HG03103 (cell line): ENCODE measurements around the gene MUTYH.
"Not testable (repeated sequence)": the region's sequence is repeated elsewhere in the genome, so short reads cannot be mapped to it uniquely, and the experiment has no call there.

Experiments used
- ATAC-seq: cut with Tn5 transposase; IDR thresholded peaks from one replicate; pipeline ENCODE4 v1.9.1; 2021; ENCODE audit warnings: low read depth; ENCODE audit not compliant: unreplicated experiment

MUTYH gene

DNA sequence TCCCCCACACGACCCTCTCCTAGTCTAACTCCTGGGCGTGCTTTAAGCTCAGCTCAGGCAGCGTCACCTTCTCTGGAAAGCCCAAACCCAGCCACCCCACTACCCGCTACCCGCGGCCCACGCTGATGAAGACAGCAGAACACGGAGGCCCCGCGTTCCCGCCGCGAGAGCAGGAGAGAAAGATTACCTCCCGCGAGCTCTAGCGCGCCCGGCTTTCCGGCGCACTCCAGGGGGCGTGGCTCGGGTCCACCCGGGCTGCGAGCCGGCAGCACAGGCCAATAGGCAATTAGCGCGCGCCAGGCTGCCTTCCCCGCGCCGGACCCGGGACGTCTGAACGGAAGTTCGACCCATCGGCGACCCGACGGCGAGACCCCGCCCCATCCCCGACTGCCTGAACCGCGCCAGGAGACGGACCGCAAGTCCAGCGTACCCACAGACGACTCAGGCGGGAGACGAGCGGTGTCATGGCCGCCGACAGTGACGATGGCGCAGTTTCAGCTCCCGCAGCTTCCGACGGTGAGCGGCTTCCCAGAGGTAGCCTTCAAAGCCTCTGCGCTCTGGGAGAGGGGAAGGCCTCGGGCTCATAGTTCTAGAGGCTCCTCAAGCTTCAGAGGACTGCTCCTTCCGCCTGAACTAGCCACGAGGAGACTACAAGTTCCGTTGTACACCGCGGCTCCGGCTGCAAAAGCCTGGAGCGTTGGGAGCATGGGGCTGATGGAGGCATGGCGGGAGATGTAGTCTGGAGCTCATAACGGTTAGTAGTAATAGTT is at the start of gene MUTYH, which contains the start of gene TOE1:
MUTYH (minus strand) TSS at position 652 of the 770 bp plus-strand sequence. CDS start 5,935 bp downstream, outside the sequence.
TOE1 (plus strand) TSS at position 382 of the 770 bp plus-strand sequence; CDS start at position 465, 83 bp downstream.
- ATAC-seq = peak; percentile 66

DNA sequence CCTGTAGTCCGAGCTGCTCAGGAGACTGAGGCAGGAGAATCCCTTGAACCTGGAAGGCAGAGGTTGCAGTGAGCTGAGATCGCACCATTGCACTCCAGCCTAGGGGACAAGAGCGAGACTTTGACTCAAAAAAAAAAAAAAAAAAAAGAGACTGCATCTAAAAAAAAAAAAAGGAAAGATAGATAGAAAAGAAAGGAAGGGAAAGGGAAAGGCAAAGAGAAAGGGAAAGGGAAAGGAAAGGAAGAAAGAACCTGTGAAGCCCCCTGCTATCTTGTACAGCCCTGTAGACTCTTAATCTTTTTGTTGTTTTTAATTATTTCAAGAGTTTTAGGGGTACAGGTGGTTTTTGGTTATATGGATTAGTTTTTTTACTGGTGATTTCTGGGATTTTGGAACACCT is 46.0 kb upstream of the MUTYH start:
- ATAC-seq = no peak

DNA sequence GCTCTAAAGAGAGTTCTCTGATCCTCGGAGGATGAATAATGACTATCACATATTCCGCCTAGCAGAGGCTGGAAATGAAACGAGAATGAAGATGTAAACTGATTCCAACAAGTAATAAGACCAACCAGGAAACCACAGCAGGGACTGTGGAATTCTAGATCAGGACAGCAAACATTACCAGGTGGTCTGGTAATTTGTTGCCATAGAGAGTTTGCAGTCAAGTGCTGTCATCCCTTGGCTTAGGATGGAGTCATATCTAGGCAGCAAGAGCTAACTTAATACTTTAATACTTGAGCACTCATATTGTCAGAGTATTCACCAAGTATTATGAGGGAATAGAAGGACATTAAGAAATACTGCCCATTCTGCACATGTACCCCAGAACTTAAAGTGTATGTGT is 45.1 kb upstream of the MUTYH start:
- no peak for ATAC-seq

DNA sequence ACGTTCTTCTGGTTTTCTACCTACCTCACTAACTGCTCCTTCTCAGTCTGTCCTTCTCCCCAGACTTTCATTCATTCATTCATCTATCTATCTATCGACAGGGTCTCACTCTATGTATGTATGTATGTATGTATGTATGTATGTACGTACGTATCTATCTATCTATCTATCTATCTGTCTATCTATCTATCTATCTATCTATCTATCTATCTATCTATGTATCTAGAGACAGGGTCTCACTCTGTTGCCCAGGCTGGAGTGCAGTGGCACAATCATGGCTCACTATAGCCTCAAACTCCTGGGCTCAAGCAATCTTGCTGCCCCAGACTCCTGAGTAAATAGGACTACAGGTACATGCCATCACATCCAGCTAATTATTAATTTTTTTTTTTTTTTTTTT is 44.0 kb upstream of the MUTYH start:
- ATAC-seq = not testable (repeated sequence)

DNA sequence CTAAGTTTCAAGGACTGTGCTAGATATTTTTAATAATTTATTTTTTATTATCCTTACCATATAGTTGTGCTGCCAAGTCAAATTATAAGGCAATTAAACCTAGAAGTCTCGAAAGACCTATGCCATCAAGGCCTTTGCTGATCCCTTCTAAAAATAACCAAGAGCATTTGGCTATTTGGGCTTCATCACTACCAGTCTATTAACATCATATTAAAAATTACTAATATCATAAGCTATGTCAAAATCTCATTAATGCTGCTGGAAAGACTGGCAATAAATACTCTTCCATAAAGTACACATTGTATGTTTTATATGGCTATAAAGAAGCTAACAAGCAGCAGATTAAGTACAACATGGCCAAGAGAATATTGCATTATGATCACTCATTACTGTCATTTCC is 43.0 kb upstream of the MUTYH start:
- no peak for ATAC-seq

DNA sequence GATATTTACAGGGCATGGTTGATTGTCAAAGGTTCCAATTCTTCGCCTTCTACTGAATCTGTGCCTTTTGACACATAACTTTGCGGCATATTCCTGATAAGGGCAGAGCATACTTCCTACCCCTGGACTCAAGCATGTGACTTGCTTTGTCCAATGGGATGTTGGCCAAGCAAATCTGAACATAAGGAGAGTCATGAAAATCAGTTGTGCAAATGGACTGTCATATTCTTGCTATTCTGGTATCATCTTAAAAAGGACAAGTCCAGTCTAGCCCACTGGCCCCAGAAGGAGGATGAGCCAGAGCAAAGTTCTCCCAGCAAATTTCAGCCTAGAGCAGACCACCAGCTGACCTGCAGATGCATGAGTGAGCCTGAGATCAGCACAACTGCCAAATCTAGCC is 41.0 kb upstream of the MUTYH start:
- ATAC-seq = no peak

DNA sequence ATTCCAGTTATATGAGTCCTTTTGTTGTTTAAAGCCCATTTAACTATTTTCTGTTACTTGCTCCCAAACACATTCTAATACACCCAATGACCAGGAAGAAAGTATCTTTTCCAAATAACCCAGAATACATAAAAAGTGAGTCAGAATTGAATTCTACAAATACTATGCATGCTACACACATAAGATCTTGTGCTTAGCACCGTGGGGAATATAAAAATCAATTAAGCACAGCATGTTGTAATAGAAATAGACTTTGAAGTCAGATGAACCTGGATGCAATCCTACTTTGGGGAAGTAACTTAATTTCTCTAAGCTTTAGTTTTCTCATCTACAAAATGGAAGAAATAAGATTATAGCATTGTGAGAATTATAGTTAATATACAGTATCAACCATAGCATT is 40.5 kb upstream of the MUTYH start:
- no peak for ATAC-seq

DNA sequence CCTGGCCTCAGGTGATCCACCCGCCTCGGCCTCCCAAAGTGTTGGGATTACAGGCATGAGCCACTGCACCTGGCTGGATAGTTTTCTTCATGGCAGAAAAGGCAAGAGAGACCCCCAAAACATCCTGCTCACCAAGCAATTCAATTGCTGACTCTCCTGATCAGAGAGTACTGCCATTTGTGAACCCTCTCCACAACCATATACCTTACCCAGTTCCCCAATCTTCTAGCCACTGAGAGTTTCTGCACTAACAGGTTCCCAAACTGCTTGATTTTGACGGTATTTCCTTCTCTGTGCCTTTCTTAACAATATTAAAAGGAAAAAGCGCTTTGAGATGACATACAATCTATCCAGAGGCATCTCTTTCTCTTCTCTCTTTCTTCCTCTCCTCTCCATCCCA is 39.9 kb upstream of the MUTYH start:
- no peak for ATAC-seq

DNA sequence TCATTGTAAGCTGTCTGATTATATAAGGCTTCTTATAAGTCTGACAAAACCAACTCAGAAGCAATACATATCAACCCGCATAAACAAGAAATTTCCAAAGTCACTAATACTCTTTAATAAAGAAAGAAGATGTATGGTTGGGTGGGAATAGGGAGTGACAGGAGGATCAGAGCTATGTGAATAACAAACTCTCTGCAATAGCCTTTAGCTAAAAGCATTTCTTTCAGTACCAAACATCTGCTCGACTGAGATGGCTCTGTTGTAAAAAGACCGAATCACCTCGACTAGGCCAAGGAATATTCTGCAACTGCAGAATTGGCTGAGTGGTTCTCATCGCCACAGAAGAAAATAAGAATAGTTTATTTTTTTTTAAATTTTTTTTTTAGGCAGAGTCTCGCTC is 39.3 kb upstream of the MUTYH start:
- no peak for ATAC-seq

DNA sequence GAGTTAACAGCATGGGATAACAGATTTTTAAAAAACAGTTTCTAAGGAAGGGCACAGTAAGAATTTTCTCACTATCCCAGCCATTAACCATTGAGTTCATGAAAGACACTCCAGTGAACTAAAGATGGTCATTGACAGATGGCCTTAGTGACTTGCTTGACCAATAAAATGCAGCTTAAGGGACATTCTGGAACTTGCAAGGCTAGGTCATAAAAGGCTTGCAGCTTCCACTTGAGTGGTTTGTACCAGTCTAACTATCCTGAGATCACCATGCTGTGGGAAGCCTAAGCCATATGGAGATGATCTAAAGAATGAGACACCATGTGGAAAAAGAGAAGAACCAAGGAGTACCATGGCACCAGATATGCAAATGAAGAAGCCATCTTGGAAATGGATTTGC is 37.9 kb upstream of the MUTYH start:
- ATAC-seq = no peak

DNA sequence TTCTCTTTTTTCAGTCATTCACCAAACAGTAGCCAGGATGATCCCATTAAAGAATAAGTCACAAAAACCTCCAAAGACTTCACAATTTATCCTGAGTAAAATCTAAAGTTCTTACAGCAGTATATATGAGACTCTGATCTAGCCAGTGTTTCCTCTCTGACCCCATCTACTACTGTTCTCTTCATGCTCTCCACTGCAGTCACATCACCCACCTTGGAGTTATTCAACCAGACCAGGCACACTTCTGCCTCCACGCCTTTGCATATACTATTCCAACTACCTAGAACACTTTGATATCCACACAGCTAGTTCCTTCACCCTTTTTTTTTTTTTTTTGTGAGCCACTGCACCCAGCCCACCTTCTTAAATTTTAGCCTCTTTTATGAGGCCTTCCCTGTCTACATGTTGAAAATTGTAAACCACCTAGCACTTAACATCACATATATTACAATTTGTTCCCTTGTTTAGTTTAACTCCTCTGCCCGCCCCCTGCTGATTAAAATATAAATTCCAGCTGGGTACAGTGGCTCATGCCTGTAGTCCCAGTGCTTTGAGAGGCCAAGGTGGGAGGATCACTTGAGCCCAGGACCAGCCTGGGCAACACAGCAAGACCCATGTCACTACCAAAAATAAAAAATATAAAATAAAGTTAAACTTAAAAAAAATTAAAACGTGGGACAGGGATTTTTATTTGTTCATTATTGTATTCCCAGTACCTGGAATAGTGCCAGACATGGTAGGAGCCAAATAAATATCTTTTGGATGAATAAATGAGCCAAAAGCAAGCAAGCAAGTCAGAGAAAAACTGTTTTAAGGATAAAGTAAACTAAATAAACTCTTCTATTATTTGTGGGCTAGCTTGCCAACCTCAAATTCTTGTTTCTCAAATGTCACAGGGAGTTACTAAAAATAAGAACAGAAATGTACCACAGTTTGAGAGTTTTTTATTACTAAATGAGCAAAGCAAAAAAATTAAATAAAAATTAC is 35.2 kb upstream of the MUTYH start:
- ATAC-seq = no peak

DNA sequence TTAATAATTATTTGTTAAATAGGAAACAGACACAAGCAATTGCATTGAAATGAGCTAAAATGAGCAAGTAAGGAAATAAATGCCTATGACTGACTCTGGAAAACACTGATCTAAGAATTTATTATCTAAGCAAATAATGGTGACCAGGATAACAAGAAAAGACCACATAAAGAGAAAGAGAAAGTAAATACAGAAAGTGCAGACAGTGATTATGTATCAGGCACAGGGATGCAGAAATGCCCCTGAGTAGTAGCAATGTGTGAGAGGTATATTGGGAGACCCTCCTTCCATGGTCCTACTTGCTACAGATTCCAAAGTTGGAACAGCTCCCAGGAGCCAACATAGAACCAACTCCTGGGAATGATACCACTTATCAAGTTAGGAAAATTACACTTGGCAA is 33.3 kb upstream of the MUTYH start:
- ATAC-seq = no peak

DNA sequence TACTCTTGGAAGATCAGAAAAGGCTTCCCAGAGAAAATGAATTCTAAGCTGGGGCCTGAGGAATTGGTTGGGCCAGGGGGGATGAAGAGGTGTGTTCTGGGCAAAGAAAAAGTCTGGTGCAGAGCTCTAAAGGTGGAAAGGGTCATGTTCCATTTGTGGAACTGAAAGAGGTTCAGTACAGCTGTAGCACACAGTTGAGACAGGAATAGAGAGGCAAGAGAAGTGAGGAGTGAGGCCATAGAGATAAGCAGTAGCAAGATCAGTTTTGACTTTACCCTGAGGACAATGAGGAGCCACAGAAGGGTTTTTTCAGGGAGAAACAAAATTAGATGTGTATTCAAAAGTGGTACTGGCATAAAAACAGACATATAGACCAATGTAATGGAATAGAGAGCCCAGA is 30.3 kb upstream of the MUTYH start:
- ATAC-seq = no peak

DNA sequence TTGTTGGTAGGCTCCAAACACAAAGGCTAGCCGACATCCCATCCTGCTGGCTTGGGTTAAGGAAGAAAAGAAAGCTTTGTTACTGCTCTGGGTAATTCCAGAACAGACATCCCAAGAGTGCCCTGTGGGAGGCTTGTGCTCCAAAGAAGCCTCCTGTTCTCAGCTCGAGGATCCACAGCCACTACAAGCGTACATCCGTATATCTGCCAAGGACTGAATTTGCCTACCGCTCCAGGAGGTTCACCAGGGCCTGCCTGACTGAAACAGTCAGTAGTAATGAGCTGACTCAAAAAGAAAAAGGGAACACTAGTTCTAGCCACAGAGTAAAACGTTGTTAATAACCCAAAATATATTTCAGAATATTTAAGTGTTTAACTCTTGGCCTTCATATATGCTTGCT is 24.8 kb upstream of the MUTYH start:
- no peak for ATAC-seq

DNA sequence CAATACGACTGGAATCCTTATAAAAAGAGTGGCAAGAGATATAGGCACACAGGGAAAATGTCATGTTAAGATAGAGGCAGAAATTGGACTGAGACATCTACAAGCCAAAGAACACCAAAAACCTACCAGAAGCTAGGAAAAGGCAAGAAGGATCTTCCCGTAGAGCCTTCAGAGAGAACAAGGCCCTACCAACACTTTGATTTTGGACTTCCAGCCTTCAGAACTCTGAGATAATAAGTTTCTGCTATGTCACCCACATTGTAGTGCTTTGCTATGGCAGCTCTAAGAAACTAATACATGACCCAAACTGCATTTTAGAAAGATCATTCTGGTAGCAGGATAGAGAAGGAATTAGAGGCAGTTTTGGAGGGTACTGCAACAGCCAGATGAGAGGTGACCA is 24.1 kb upstream of the MUTYH start:
- ATAC-seq = no peak

DNA sequence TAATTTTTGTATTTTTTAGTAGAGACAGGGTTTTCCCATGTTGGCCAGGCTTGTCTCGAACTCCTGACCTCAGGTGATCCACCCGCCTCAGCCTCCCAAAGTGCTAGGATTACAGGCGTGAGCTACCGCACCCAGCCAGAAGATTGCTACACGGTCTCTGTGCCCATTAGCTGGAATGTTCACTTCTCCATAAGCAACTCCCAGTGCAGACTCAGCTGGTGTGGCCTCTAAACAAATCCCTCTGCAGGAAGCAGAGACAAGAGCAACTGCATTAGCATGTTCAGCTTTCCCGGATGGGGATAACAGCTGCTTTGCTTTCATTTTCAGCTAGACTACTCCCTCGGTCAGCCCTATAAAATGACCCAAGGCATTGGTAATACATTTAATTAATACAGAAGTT is 20.7 kb upstream of the MUTYH start:
- not testable (repeated sequence) for ATAC-seq

DNA sequence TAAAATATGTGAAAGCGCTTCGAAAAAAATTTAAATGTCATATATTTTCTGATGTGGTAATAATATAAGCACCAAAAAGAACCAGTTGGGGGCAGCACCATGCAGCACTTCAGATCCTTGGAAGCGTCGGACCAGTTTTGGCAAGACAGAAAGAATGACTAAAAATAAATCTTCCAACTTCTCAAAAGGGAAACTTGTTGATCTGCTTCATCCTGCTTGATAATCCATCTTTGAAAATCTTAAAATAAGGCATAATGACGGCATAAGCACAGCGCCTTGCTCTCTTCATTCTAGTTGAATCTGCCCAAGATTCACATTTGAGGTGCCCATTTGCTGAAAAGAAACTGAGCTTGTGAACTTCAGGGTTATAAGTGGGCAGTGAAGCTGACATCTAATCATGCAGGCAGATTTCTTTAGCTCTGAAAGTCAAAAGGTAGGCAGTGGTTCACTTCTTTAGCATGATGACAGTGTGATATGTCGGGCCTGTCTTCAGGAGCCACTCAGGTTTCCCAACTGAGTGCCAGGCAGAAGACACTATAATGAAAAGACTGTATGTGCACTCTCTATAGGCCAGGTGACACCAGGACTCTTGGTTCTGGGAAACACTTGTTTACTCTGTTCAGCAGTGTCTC is 19.8 kb upstream of the MUTYH start:
- no peak for ATAC-seq

DNA sequence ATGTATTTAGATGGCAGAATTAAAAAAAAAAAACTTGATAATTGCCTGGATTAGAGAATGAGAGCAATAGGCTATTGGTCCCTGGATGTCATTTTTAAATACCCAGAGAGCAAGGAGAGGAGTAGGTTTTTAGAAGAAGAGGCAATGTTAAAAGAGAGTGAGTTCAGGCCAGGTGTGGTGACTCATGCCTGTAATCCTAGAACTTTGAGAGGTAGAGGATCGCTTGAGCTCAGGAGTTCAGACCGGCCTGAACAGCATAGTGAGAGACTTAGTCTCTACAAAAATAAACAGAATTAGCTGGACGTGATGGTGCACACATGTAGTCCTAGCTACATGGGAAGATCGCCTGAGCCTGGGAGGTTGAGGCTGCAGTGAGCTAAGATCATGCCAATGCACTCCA is 15.9 kb upstream of the MUTYH start:
- ATAC-seq = no peak

DNA sequence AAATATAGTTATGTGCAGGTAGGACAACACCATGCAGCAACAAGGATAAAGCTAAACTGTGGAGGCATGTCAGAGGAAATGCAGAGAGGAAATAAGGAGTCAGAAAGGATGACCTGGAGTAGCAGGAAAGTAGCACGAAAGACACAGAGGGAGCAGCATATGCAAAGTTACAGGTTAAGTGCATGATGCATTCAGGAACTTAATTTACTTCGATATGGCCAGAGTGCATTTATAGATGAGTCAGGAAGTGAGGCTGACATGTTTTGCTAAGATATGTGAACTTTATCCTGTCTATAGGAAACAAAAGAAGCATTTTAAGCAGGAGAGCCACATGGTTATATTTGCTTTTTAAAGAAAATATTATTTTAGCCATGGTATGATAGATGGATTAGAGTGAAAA is 15.4 kb upstream of the MUTYH start:
- ATAC-seq = no peak

DNA sequence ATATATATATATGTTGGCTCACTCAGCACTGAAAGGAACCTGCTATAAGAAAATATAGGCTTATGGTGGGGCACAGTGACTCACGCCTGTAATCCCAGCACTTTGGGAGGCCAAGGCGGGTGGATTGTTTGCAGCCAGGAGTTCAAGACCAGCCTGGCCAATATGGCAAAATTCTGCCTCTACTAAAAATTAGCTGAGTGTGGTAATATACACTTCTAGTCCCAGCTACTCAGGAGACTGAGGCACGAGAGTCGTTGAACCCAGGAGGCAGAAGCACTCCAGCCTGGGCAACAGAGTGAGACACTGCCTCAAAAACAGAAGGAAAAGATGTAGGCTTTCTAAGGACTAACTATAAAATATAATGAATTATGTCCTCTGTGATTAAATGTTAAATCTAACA is 14.6 kb upstream of the MUTYH start:
- no peak for ATAC-seq

DNA sequence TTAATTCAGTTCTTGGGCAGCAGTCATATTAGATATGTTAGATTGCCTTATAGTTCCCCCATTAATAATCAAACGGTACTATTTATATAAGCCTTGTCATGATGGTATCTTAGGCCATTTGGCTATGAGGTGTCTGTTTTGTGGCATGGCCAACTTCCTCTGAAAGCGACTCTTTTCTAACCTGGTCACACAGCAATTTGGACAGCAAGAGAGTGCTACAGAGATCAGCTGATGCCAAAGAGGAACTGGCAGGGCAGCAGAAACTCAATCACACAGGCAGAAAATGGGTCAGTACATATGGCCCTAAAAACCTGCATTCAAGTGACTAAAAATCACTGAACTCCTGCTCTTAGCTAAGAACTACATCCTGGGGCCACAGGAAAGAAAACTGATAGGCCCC is 13.4 kb upstream of the MUTYH start:
- no peak for ATAC-seq
